Ishikawa (cell line): ENCODE measurements around the gene CHCHD3.

Source experiments
- CEBPB ChIP-seq: IDR thresholded peaks from 2 replicates; pipeline ENCODE4 v1.6.1; 2012
- CREB1 ChIP-seq: IDR thresholded peaks from 2 replicates; pipeline ENCODE4 v1.6.1; 2012; ENCODE audit warnings: low read depth
- EGR1 ChIP-seq: IDR thresholded peaks from 2 replicates; pipeline ENCODE4 v1.6.1; 2012
- EP300 ChIP-seq: IDR thresholded peaks from 2 replicates; pipeline ENCODE4 v1.6.1; 2012; ENCODE audit warnings: borderline replicate concordance
- FOXM1 ChIP-seq: IDR thresholded peaks from 2 replicates; pipeline ENCODE4 v1.6.1; 2012; ENCODE audit warnings: low read depth, borderline replicate concordance
- NFIC ChIP-seq: IDR thresholded peaks from 2 replicates; pipeline ENCODE4 v1.6.1; 2012
- RAD21 ChIP-seq: IDR thresholded peaks from 2 replicates; pipeline ENCODE4 v1.6.1; 2012; ENCODE audit warnings: low read depth
- TAF1 ChIP-seq: IDR thresholded peaks from 2 replicates; pipeline ENCODE4 v1.6.1; 2012; ENCODE audit warnings: low read depth, mild to moderate bottlenecking
- TCF12 ChIP-seq: IDR thresholded peaks from 2 replicates; pipeline ENCODE4 v1.6.1; 2012; ENCODE audit warnings: low read depth
- TEAD4 ChIP-seq: IDR thresholded peaks from 2 replicates; pipeline ENCODE4 v1.6.1; 2012
- YY1 ChIP-seq: IDR thresholded peaks from 2 replicates; pipeline ENCODE4 v1.6.1; 2012; ENCODE audit warnings: low read depth
- ZBTB7A ChIP-seq: IDR thresholded peaks from 2 replicates; pipeline ENCODE4 v1.6.1; 2012; ENCODE audit warnings: low read depth
- TF ChIP-seq, protein P1 (sequence below): IDR thresholded peaks from 2 replicates; pipeline ENCODE4 v1.6.1; 2012; ENCODE audit warnings: low read depth, mild to moderate bottlenecking
- TF ChIP-seq, protein P2 (sequence below): IDR thresholded peaks from 2 replicates; pipeline ENCODE4 v1.6.1; 2012
- TF ChIP-seq, protein P3 (sequence below): IDR thresholded peaks from 2 replicates; pipeline ENCODE4 v1.6.1; 2012

The CHCHD3 gene

DNA sequence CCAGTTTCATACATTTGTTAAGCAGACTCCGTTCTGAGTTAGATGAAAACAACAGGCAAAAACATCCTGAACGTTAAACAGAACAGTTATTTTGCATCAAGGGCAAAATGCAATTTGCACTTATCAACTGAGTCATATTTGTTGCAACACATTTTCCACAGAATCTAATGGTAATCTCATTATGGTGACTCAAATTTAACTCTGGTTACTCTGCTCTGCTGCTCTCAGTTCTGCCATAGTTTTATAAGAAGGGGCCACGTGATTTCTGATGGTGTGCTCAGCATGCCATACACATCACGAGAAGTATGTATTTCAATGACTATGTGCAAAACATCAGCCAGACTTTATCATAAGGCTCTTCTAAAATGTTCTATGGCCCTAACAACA lies 148.8 kb downstream of the CHCHD3 start:
- TF ChIP-seq FOXM1 (no peak), CEBPB (no peak), RAD21 (no peak), EGR1 (no peak)
- TF ChIP-seq, protein P1, sequence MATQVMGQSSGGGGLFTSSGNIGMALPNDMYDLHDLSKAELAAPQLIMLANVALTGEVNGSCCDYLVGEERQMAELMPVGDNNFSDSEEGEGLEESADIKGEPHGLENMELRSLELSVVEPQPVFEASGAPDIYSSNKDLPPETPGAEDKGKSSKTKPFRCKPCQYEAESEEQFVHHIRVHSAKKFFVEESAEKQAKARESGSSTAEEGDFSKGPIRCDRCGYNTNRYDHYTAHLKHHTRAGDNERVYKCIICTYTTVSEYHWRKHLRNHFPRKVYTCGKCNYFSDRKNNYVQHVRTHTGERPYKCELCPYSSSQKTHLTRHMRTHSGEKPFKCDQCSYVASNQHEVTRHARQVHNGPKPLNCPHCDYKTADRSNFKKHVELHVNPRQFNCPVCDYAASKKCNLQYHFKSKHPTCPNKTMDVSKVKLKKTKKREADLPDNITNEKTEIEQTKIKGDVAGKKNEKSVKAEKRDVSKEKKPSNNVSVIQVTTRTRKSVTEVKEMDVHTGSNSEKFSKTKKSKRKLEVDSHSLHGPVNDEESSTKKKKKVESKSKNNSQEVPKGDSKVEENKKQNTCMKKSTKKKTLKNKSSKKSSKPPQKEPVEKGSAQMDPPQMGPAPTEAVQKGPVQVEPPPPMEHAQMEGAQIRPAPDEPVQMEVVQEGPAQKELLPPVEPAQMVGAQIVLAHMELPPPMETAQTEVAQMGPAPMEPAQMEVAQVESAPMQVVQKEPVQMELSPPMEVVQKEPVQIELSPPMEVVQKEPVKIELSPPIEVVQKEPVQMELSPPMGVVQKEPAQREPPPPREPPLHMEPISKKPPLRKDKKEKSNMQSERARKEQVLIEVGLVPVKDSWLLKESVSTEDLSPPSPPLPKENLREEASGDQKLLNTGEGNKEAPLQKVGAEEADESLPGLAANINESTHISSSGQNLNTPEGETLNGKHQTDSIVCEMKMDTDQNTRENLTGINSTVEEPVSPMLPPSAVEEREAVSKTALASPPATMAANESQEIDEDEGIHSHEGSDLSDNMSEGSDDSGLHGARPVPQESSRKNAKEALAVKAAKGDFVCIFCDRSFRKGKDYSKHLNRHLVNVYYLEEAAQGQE, result no peak

DNA sequence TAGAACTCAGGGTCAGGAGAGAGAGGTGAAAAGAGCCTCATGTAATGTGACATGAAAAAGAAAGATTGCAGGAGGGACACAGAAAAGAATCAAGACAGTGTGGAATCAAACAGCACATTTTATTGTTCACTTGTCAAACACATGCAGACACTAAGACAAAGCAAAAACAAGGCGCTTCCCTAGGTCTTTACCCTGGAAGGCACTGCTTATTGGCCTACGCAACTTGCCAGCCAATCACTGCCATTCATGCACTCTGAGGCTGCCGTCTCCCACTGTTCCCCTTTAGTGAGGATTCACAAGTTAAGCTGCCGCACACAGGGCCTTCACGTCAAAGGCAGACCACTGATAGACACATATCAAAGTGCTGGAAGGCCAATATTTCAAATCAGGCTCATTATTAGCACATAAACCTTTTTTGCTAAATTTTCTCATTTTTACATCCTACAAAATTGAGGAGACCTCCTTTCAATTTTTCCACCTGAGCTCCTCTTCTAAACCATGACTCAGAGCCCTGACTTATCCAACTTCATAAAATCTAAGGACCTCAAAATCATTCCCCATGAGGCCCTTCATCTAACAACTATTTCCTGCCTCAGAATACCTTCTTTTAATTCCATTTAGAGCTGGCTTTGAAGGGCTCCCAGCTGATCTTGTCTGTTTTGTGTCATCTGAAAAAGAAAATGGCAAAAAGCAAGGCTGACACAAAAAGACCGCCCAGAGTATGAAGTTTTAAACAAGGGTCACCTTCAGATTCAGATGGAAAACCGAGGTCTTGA lies 149.4 kb downstream of the CHCHD3 start:
- TF ChIP-seq CEBPB, result no peak

DNA sequence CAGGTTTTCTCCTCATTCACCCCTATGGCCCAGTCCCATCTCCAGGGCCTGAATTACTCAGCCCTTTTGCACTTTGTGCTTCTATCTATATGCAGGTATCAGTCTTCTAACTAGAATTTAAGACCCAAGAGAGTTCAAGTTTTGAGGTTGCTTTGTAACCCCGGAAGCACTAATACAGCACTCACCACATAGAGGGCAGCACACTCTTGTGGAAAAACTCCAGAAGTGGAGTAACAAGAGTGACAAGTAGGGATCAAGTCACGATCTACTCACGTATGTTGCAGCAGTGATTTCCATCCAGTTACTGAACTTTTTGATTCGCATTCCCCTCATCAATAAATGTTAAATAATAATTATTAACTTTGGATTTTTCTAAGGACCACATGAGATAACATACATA lies 151.0 kb downstream of the CHCHD3 start:
- TF ChIP-seq RAD21 (peak; percentile 37), TAF1 (no peak)

DNA sequence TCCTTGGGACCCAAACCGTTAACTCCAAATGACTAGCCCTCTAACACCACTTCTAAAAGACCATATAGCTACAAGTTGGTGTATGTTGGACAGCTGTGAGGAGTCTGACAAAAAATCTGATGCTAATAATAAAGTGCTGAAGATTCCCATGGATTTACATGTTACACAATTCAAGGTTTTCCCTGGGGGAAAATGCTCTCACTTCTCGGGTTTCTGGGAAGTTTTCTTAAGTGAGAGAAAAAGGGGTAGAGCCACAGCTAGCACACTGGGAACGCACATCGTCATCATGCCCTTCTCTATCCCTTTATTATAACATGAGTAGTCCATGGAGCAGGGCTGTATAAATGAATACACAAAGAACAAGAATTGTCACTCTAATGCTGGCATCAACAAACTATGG lies 162.1 kb downstream of the CHCHD3 start:
- TF ChIP-seq CEBPB, result no peak
- TF ChIP-seq, protein P2, sequence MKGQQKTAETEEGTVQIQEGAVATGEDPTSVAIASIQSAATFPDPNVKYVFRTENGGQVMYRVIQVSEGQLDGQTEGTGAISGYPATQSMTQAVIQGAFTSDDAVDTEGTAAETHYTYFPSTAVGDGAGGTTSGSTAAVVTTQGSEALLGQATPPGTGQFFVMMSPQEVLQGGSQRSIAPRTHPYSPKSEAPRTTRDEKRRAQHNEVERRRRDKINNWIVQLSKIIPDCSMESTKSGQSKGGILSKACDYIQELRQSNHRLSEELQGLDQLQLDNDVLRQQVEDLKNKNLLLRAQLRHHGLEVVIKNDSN, result no peak
- TF ChIP-seq TCF12, result no peak
- TF ChIP-seq TEAD4, result no peak
- TF ChIP-seq, protein P1, result no peak
- TF ChIP-seq, protein P3, sequence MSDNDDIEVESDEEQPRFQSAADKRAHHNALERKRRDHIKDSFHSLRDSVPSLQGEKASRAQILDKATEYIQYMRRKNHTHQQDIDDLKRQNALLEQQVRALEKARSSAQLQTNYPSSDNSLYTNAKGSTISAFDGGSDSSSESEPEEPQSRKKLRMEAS, result no peak
- TF ChIP-seq YY1, result no peak
- no peak for TF ChIP-seq CREB1
- no peak for TF ChIP-seq FOXM1
- no peak for TF ChIP-seq TAF1
- TF ChIP-seq EP300, result no peak

DNA sequence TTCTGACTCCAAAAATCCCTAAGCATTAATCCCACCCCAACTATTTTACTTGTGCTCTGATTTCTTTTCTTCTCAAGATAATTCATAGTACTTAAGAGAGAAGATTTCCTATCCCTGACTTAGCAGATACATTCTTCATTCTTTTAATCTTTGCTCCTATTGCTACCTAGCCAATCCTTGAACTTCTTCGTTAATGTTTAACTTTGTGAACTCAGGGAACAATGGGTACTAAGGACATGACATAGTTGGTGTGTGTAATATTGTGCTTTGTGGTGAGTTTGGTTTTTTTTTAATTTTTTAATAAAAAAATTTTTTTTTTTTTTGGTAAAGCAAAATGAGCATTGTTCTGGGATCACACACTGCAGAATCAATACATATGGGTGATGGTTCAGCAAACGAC lies 166.2 kb downstream of the CHCHD3 start:
- TF ChIP-seq ZBTB7A (no peak), EGR1 (no peak), TEAD4 (no peak), TAF1 (no peak), TCF12 (no peak), NFIC (no peak), CEBPB (no peak), RAD21 (no peak), EP300 (no peak), YY1 (no peak)
- TF ChIP-seq, protein P3, result no peak
- TF ChIP-seq, protein P1, result no peak

DNA sequence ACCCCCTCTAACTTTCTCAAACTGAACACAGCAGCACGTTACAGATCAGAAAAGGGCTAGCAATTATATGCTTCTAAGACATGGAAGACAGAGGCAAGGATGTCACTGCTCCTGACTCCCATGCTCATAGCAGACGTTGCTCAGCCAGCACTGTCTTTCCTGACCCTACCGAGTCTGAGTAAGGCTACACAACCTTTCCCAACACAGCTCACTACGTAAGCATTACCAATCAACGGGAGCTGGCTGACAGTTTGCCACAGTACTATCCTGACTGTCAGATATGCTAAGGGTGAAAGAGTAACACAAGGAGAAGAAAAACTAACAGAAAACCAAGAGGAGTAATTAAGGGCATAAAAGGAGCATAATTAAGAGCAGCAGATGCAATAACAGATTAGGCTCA lies 171.2 kb downstream of the CHCHD3 start:
- no peak for TF ChIP-seq FOXM1
- no peak for TF ChIP-seq TEAD4
- TF ChIP-seq NFIC, result no peak
- TF ChIP-seq, protein P2, result no peak
- TF ChIP-seq CREB1, result no peak
- no peak for TF ChIP-seq ZBTB7A
- TF ChIP-seq YY1, result no peak
- TF ChIP-seq EGR1, result no peak
